CD4-positive, alpha-beta T cell treated with Interleukin-6 for 4 hours (primary cell): ENCODE data around the gene ALX1.

Source experiments
- DNase-seq: peaks from one replicate; pipeline ENCODE4 v3.0.0-alpha.2; 2020; ENCODE audit warnings: mixed read lengths

The ALX1 gene

DNA sequence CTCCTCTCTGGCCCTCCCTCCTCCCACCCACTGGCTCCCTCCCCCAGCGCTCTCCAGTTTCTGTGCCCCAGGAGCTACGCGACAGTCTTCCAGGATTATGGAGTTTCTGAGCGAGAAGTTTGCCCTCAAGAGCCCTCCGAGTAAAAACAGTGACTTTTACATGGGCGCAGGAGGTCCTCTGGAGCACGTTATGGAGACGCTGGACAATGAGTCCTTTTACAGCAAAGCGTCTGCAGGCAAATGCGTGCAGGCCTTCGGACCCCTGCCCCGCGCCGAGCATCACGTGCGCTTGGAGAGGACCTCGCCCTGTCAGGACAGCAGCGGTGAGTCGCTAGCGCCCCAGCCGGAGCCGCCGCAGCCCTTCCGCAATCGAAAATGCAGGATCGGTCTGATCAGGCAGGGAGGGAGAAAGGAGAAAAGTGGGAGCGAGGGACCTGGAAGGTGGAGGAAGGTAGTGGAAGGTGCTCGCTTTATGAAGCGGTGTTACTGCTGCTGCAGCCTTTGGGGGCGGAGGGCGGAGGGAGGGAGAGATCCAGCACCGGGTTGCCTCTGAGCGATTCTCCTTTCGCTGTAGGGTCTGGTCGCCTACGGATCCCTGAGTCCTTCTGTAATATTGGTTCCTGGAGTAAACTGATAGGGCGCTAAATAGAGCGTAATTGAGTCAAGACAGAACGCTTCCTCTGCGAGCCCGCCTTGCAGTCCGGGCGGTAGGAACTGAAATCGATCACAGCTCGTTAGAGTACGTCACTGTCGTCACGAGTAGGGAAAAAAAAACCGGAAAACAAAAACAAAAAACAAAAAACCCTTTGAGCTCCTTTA is at the start of gene ALX1:
Gene ALX1, plus strand, starts transcription at position 56 of the 819 bp plus-strand sequence. Its CDS starts 42 bp downstream, at position 98.
- DNase-seq, result no peak

DNA sequence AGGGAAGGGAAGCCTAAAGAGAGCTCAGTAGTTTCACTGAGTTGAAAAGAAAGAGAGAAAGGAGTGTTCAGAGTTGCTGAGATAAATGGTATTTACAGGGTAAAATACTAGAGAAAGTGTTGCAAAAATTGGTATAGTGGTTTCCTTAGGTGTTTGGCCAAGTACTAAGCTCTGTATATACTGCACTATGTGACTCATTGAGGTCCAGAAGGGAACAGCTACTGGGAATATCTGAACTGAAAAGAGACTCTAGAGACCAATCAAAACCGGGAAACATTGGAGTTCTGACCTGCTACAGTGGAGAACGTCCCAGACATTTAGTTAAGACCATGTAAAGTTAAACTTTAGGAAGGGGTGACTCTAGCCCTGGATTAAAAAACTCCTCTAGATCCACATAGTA is 42.7 kb upstream of the ALX1 start:
- DNase-seq, result no peak

DNA sequence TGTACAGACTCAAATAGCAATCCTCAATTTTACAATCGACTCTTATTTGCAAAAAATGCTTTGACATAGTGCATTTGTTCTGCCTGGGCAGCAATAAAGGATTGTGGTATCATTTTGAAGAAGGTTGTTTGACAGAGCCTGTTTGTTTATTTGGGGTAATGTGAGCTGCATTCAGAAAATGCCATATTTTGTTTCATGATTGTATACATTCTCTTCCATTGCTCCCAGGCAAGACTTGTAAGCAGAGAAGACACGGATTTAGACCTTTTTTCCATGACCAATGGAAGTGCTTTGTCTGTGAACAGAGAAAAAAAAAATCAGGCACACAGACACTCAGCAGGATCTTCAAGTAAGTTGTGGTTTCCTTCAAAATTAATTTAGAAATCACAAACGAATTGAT is 35.5 kb upstream of the ALX1 start:
- DNase-seq, result no peak

DNA sequence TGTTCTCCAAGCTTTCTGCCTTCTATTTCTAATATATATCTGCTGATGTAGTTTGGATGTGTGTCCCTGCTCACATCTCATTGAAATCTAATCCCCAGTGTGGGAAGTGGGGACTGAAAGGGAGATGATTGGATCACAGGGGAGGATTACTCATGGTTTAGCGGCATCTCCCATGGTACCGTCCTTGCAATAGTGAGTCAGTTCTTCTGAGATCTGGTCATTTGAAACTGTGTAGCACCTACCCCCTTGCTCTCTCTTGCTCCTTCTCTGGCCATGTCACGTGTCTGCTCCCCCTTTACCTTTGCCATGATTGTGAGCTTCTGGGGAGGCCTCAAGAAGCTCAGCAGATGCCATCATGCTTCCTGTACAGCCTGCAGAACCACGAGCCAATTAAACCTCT is 26.2 kb upstream of the ALX1 start:
- DNase-seq, result no peak

DNA sequence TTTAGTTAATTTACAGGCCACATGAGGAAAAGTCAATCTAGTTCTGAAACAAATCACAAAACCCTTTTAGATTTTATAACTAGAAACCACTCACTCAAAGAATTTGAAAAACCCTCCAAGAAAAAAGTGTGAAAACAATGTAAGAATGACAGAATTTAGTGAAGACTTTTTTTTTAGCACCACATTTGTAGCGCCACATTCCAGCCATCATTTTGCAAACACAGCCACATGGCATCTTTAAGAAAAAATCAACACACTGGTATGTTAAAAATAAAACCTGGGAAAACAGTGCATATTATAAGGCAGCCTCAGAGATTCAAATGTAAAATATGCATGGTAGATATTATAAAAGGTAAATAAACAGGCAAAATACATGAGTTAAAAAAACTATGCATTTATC is 22.3 kb upstream of the ALX1 start:
- DNase-seq, result no peak

DNA sequence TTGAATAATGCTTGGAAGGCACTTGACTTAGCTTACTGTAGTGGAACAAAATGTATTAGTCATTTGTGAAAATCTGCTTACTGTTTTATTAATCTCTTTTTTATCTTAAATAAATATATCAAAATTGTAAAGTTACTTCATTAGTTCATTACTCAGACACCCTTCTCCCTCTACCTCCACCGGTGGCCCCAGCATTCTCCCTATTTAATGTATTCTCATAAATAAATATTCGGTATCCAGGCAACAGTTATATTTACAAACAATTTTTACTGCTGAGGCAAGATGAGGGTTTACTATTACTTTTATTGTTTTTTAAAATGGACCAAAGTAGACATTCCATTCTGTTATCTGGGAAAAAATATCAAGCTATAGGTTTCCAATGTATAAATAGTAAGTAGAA is 19.6 kb upstream of the ALX1 start:
- no peak for DNase-seq

DNA sequence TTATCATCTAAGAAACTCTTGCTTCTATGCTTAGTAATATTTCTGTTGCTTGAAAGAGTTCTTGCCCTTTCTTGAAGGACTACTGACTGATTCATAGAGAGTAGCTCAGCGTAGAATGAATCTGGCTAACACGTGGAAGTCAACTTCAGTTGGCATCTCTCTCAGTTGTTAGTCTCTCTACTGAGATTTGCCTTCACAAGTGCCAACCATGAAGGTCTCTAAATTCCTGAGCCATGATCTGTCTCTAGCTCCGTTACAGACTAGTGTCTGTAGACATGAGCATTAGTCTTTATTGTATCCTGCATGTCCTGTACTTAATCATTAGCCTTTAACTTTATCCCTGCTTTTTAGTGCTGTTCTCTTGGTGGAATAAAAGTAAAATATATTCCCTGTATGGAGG is 19.1 kb upstream of the ALX1 start:
- DNase-seq, result no peak

DNA sequence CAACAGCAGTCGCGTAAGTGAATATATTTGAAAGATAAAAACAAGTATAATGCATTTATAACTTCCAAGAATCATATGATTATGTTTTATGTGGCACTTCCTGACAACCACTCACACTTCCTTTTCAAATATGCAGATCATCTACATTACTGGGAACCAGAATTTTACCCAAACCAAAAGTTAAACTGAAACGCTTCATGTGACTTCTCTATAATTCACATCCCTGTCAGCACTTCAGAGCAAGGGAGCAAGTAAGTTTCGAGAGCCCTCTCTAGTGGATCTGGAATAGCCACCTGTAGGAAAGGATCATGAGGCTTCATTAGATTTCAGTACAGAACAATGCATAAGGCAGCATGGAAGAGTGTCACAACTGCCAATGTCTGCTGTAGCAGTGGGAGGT is 13.7 kb upstream of the ALX1 start:
- DNase-seq, result no peak

DNA sequence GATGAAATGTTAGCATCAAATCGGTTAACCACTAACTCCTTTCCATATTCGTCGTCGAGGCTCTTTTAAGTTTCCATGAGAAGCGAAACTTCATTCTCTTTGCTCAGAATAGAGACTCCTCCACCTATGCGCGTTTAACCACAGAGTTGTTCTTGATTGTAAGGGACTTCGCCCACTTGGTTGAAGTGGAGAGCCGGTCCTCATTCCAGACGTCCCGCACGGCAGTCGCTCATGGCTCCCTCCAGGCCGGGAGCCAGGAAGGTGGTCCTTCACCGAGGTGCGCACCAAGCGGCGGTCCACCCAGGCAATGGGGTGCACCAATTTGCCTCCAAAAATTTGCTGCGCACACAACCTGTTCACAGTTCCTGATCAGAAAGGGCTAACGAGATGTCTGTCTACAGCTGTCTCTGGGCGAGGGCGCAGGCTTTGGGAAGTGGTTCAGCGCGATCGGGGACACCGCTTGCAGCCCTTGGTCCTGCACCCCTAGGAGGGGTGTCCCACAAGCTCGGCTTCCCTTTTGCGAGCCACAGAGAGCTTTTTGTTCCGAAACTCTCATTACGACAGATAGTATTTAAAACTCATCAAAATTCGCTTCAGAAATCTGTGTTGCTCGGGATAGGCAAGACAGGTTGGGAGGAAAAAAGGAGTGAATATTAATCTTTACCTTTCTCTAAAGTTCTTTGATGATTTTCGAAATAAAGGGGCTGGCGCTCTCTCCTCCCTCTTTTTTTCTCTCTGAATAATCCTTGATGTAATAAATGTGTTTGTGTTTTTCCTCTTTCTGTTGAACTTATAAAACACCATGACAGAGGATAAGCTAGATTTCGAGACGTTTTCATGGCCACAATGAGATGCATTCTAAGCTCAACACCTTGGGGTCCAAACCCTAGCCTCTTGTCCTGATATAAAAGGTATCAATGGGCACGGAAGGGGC is 6.4 kb upstream of the ALX1 start:
- DNase-seq, result no peak

DNA sequence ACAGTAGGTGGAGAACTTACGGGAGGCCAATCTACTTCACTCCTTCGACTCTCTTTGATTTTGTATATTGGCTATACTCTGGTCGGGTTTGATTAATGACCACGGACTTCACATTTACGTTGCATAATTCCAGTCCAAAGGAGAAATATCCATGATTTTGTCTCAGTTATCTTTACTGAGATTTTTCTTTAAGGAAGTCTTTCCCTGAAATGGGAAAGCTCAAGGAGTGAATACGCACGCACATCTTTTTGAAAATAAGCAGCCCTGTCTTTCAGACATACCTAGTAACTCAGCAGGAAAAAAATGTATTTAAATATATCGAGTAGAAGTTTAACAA is 5.7 kb upstream of the ALX1 start:
- DNase-seq, result no peak

DNA sequence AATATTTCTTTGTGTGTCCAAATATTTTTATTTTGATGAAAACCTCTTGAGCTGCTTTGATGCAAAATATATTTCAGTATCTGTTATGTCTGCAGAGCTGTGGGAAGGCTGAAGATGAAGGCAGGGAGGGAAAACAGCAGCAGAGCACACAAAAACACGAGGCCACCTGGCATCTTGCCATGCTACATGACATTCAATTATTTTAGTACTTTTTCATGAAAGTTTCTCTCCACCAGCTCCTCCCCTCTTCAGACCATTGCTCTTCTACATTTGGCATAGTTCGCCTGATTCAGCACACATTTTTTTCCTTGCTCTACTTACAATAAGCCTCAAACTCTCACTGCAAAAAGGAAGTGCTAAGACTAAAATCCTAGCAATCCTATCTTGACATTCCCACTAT is 4.6 kb upstream of the ALX1 start:
- DNase-seq, result no peak

DNA sequence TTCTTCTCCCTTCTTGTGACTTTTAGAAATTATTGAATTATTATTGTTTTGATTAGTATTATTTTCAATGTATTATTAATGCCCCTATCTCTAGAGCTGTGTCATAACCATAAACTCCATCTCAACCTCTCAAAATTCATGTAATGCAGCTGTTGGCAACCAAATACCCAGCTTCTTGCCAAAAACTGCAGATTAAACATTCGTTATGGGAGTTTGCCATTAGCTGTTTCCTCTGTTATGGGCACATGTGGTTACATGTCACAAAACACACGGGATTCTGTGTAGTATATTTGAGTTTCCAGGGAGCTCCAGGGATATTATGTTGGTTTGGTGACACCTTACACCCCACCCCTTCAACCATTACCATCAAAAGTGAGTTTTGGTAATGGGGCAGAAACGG is 2.8 kb upstream of the ALX1 start:
- DNase-seq, result no peak

DNA sequence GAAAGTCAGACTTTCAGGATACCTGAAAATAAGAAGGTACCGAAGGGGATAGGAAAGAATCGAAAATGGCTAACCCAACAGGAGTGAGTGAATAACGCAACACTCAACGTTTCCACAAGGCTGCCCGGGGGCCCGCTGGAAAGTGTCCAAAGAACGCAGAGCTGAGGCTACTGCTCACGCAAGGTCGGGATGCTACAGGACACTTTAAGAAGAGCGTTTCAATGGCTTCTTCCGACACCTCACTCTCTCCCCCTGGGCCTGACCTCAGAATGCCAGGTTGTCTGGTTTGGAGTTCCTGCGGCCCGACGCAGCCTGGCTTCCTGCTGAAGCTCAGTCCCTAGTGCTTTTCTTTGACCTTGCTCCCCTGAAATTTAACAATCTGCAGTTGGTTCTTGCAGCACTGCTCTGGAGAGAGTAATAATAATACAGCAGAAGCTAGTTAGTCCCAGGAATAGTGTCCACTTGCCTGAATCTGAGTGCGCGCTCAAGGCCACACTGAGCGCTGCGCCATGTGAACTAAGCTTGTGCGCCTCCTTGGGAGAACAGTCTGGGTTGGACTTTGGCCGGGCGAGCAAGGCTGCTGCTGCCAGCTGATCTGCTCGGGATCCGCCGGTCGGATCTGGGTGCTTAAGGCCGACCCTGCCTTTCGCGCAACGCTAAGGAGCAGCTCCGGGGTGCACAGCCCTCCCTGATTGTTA is 2.0 kb upstream of the ALX1 start:
- no peak for DNase-seq

DNA sequence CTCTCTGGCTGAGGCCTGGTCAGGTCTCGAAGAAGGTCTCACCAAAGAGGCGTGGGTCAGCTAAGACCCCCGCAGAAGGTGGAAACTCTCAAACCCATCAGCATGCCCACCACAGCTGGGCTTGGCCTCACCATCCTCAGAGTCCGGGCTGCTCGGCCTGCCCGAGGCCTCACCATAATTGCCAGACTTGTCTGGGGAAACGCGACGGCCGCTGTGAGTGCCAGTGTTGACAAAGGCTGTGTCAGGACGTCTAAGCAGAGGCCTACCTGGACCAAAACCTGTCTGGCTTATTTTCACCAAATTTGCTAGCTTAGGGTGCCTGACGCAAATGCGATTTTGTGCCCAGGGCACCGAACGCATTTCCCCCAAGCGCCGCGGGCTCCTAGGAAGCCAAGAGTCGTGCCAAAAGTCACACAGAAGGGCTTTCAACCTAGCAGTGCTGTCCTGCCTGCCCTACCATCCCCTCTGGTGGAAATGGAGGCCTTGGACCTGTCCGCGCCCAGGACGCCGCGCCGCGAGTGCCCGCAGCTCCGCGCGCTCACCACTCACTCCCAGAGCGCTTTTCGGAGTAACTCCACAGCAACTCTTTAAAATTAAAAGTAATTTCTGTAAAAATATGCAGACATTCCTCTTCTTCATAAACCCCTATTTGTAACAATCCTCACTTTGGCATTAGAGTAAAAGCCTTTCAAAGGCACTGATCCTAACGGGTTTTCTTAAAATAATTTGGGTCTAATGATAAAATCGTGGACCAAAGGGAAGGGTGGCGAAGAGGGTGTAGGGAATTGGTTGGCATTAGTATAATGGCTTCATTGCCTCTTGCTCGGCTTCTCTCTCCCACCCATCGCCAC is 1.2 kb upstream of the ALX1 start:
- no peak for DNase-seq

DNA sequence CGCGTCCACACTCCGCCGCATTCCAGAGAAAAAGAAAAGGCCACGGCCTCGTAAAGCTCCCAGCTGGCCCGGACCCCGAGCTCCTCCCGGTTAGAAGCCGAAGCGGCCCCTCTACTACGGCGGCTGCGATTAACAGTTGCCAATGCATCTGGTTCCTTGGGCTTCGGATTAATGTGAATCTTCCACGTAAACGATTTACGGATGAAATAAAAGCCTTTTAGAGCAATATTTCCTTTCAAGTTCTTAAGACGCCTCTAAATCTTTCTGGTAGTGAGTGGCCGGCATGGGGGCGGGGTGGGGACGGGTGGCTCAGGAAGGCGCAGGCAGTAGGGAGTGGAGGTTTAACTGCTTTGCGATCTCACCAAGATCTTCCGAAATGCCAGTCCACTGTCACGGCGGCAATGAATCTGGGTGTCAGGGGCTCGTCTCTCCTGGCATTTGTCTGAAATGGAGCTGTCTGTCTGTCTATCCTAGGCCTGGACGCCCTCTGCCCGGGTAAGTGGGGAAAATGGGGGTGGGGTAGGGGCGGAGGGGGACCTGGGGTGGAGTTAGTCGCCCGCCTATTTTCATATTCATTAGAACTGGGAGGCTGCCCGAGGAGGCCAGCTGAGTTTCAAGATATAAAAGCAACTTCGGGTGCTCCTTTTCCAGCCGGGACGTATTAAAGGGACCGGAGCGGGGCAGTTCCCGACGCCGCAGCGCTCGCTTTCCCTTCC is 413 bp upstream of the ALX1 start:
- no peak for DNase-seq

DNA sequence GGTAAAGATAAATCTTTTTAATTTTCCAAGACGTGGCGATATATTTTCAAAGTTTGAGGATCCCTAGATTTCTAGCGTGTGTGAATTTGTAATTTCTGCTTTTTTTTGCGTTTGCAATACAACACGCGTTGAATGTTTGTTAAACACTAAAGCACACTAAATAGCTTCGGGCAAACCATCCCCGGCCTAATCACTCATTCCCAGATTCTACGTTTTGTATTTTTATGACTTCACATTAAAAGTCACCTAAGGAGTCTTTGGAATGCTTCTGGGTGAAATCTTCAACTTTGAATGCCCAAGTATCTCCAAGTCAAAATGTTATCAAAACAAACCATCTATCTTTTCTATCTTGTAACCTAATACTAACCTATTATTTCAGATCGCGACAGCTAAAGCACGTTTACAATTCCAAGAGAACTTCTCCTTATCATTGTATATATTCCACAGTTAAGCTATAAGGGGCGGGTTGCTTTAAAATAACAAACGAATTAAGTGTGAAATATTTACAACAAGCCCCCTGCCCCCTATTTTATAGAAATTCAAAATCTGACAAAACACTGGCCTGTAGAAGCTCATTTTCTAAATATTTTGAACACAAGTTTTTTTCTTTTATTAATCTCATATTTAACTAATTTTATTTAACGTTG is 1.1 kb downstream of the ALX1 start:
- DNase-seq, result no peak

DNA sequence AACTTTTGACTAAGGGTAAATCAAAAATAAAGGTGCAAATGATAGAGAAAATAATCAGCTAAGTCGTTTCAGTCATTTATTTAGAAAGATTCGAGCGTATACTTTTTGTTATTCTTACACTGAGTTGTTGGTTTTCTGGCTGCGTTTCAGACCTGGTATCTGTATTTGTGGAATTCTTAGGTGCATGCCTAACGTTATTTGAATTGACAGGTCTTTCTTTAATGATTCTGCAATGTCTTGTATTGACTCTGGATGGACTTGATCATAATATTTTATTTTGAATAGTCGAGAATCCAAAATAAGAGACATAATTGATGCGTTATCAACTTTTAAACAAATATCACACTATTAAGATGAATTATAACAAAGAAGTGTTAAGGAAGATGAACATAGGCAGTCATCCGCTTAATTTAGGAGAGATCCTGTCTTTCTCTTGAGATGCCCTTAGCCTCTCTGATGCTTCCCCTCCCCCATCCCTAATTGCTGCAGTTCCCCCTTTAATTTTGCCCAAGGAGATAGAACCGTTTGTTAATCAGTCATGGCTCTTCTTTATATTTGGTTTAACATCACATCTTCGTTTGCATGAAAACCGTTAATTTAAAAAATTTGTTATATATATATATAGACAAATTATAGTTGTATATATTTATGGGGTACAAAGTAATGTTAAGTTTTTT is 1.8 kb downstream of the ALX1 start:
- no peak for DNase-seq

DNA sequence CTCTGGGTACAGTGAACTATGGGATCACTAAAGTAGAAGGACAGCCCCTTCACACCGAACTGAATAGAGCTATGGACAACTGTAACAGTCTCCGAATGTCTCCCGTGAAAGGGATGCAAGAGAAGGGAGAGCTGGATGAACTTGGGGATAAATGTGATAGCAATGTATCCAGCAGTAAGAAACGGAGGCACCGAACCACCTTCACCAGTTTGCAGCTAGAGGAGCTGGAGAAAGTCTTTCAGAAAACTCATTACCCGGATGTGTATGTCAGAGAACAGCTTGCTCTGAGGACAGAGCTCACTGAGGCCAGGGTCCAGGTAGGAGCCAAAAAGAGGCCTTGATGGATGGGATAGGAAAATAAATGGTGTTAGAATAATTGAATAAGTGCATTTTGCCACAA is 3.5 kb downstream of the ALX1 start:
- no peak for DNase-seq

DNA sequence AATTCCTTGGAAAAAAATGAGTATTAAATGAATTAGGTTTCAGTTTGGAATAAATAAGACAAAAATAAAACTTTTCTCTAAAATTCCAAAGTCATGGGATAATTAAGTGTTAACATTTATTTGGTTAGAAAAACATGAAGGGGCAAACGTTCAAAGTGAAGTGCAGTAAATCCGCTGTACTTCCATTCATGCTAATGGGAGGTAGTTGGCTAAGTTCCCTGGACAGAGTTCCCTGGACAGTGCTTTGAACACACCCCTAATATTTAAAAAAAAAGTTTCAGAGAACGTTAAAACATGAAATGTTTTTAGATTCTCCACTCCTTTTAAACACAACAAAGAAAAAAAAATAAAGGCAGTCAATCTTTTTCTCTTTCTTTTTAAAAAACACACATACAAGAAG is 16.3 kb downstream of the ALX1 start:
- no peak for DNase-seq

DNA sequence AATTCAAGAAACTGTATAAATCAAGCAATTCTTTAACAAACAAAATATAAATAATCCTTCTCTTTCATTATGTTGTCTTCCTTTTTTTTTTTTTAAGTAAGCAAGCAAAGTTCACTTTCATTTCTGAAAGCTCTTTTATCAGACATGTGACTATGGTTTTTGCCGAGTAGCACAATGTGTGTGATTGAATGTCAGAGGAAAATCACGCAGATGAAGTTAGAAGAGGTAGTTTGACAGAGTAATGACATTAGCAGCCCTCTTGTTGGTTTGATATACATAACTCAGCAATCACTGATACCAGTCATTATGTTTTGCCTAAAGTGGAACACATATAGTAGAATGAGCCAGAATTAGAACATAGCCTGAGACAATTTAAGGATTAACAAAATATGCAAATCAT is 19.0 kb downstream of the ALX1 start:
- DNase-seq, result no peak

DNA sequence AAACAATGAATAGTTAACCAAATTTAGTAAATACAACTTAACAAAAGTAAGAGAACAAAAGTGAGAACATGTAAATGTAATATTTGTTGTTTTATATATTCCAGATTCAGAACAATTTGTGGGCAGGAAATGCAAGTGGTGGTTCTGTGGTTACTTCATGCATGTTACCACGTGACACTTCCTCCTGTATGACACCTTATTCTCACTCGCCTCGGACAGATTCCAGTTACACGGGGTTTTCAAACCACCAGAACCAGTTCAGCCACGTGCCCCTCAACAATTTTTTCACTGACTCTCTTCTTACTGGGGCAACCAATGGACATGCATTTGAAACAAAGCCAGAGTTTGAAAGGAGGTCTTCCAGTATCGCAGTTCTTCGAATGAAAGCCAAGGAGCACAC is 21.0 kb downstream of the ALX1 start:
- no peak for DNase-seq
